IPS-20b (cell line): ENCODE data around the gene FICD.
"Not testable (repeated sequence)": the region's sequence is repeated elsewhere in the genome, so short reads cannot be mapped to it uniquely, and the experiment has no call there.

Source experiments
- H3K27ac ChIP-seq: one replicate; pipeline ENCODE4 v1.5.1; 2013; ENCODE audit warnings: low read length
- H3K27me3 ChIP-seq: 2 replicates; pipeline ENCODE4 v1.6.1; 2013; ENCODE audit warnings: mild to moderate bottlenecking, low read length, inconsistent platforms; ENCODE audit not compliant: insufficient read depth
- H3K36me3 ChIP-seq: 2 replicates; pipeline ENCODE4 v1.6.1; 2013; ENCODE audit warnings: low read depth, mild to moderate bottlenecking, inconsistent platforms, low read length, moderate library complexity; ENCODE audit not compliant: insufficient read depth
- H3K4me1 ChIP-seq: 2 replicates; pipeline ENCODE4 v1.6.1; 2013; ENCODE audit warnings: mild to moderate bottlenecking, control low read depth, inconsistent platforms, low read length, moderate library complexity; ENCODE audit not compliant: insufficient read depth
- H3K4me3 ChIP-seq: 2 replicates; pipeline ENCODE4 v1.5.1; 2013; ENCODE audit warnings: mild to moderate bottlenecking, low read length, inconsistent platforms
- H3K9ac ChIP-seq: 2 replicates; pipeline ENCODE4 v1.6.1; 2013; ENCODE audit warnings: low read depth, mild to moderate bottlenecking, inconsistent platforms, low read length, moderate library complexity
- H3K9me3 ChIP-seq: 2 replicates; pipeline ENCODE4 v1.6.1; 2013; ENCODE audit warnings: mild to moderate bottlenecking, low read depth, low read length, inconsistent platforms; ENCODE audit not compliant: insufficient read depth

FICD gene

GRCh38 chr12:108547686-108548085 is 32.6 kb downstream of the FICD start:
- Histone ChIP-seq H3K4me1 (no peaks in the 10 kb centered on the region; the same call in 1 of the 2 replicates), H3K27me3 (no peaks in the 10 kb centered on the region), H3K4me3 (no peak overlapping the region), H3K36me3 (peaks cover 70% of the 10 kb centered on the region), H3K9ac (no peak overlapping the region), H3K27ac (no peak overlapping the region), H3K9me3 (no peaks in the 10 kb centered on the region)

GRCh38 chr12:108548954-108549521 is 34.0 kb downstream of the FICD start:
- Histone ChIP-seq H3K9me3 (no peaks in the 10 kb centered on the region), H3K9ac (no peak overlapping the region), H3K27me3 (no peaks in the 10 kb centered on the region), H3K4me1 (no peaks in the 10 kb centered on the region; the same call in 1 of the 2 replicates), H3K36me3 (peaks cover 56% of the 10 kb centered on the region), H3K27ac (no peak overlapping the region), H3K4me3 (no peak overlapping the region)

- Histone ChIP-seq H3K9me3 (no peaks in the 10 kb centered on the region), H3K4me3 (no peak overlapping the region), H3K36me3 (peaks cover 36% of the 10 kb centered on the region), H3K9ac (no peak overlapping the region), H3K27ac (no peak overlapping the region), H3K27me3 (no peaks in the 10 kb centered on the region), H3K4me1 (no peaks in the 10 kb centered on the region; the same call in 1 of the 2 replicates)
These were observed 36.5 kb downstream of the FICD start for GRCh38 chr12:108551535-108551934.

GRCh38 chr12:108553799-108554198 is 38.7 kb downstream of the FICD start:
- Histone ChIP-seq H3K4me1 (no peaks in the 10 kb centered on the region; the same call in 1 of the 2 replicates), H3K9me3 (no peaks in the 10 kb centered on the region), H3K27me3 (no peaks in the 10 kb centered on the region), H3K4me3 (no peak overlapping the region), H3K27ac (no peak overlapping the region), H3K36me3 (peaks cover 32% of the 10 kb centered on the region), H3K9ac (no peak overlapping the region)

- H3K9me3 ChIP-seq, H3K27ac ChIP-seq, H3K4me3 ChIP-seq, H3K27me3 ChIP-seq, H3K9ac ChIP-seq, H3K4me1 ChIP-seq: not testable (repeated sequence)
- peaks cover 22% of the 10 kb centered on the region for H3K36me3 ChIP-seq
These were observed 40.3 kb downstream of the FICD start for GRCh38 chr12:108555383-108555782.

- no peaks in the 10 kb centered on the region for H3K27me3 ChIP-seq
- no peak overlapping the region for H3K9ac ChIP-seq
- peak overlapping the region; percentile 98 for H3K4me3 ChIP-seq
- no peaks in the 10 kb centered on the region for H3K4me1 ChIP-seq
- H3K36me3 ChIP-seq: peaks cover 26% of the 10 kb centered on the region
- H3K9me3 ChIP-seq: no peaks in the 10 kb centered on the region
- no peak overlapping the region for H3K27ac ChIP-seq
These were observed 44.1 kb downstream of the FICD start for GRCh38 chr12:108559007-108559655.

GRCh38 chr12:108559748-108560147 is 44.7 kb downstream of the FICD start:
- Histone ChIP-seq H3K9ac (peak overlapping the region; percentile 96), H3K4me1 (no peaks in the 10 kb centered on the region), H3K27me3 (no peaks in the 10 kb centered on the region), H3K36me3 (peaks cover 32% of the 10 kb centered on the region), H3K4me3 (peak overlapping the region; percentile 98), H3K9me3 (no peaks in the 10 kb centered on the region), H3K27ac (no peak overlapping the region)

GRCh38 chr12:108560321-108560721 is 45.2 kb downstream of the FICD start:
- Histone ChIP-seq H3K36me3 (peaks cover 38% of the 10 kb centered on the region), H3K4me1 (no peaks in the 10 kb centered on the region), H3K9ac (peak overlapping the region; percentile 96), H3K4me3 (peak overlapping the region; percentile 98), H3K27me3 (no peaks in the 10 kb centered on the region), H3K9me3 (no peaks in the 10 kb centered on the region), H3K27ac (peak overlapping the region; percentile 94)

GRCh38 chr12:108560752-108561719 is 46.0 kb downstream of the FICD start, which contains the start of gene SART3:
Gene SART3 (minus strand): TSS chr12:108561173. CDS start chr12:108561154, 19 bp downstream.
- no peaks in the 10 kb centered on the region for H3K4me1 ChIP-seq
- peak within 1 kb of the TSS; percentile 94 for H3K27ac ChIP-seq

GRCh38 chr12:108561852-108562347 is 46.8 kb downstream of the FICD start:
- Histone ChIP-seq H3K4me1 (no peaks in the 10 kb centered on the region), H3K9ac (peak overlapping the region; percentile 96), H3K36me3 (peaks cover 46% of the 10 kb centered on the region), H3K27ac (peak overlapping the region; percentile 94), H3K9me3 (no peaks in the 10 kb centered on the region), H3K4me3 (peak overlapping the region; percentile 98), H3K27me3 (no peaks in the 10 kb centered on the region)

More at GRCh38 chr12:108560752-108561719, 46.0 kb downstream of the FICD start, which contains the start of gene SART3:
- Histone ChIP-seq H3K4me3 (peak within 1 kb of the TSS; percentile 98), H3K9me3 (no peaks in the 10 kb centered on the region), H3K9ac (peak within 1 kb of the TSS; percentile 96), H3K27me3 (no peaks in the 10 kb centered on the region), H3K36me3 (peaks cover 45% of the 10 kb centered on the region)

GRCh38 chr12:108562348-108563135 is 47.5 kb downstream of the FICD start, which contains the start of gene ISCU:
Gene ISCU (plus strand): TSS chr12:108562596. CDS start chr12:108562623, 27 bp downstream.
- Histone ChIP-seq H3K9ac (peak within 1 kb of the TSS; percentile 96), H3K4me3 (peak within 1 kb of the TSS; percentile 98), H3K27ac (peak within 1 kb of the TSS; percentile 94), H3K9me3 (no peaks in the 10 kb centered on the region), H3K36me3 (peaks cover 47% of the 10 kb centered on the region), H3K27me3 (no peaks in the 10 kb centered on the region), H3K4me1 (no peaks in the 10 kb centered on the region)
